ENCODE measurements around the gene ZNF670.

ZNF670 gene

DNA sequence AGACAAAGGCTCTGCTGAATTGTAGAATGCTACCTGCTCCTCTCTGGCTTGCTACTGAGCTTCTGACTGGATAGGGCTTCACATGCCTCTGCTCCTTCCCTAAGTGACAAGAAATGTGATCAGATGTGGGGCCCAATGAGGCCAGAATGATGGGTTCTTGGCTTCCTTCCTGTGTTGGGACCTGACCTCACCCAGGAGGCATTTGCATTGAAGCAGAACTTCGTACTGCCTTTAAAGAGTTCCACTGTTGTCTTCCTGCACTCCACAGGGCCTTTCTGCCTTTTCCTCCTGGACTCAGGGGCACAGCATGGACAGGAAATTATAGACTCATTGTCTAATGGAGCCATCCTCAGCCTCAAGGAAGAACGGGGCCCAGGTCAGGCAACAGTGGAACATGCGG lies 14.3 kb downstream of the ZNF670 start:
- Histone ChIP-seq H2AFZ (no peak overlapping the region), H3K9me3 (ENCODE audit: control insufficient read depth, low read length) (no peaks in the 10 kb centered on the region), H3K4me2 (ENCODE audit: low read length) (no peak overlapping the region), H3K9ac (no peak overlapping the region), H3K27me3 (ENCODE audit: control insufficient read depth, insufficient read depth, low read length) (no peaks in the 10 kb centered on the region), H3K27ac (no peak overlapping the region), H3K79me2 (peaks cover 3% of the 10 kb centered on the region), H3K4me1 (no peaks in the 10 kb centered on the region), H3K36me3 (ENCODE audit: control insufficient read depth, insufficient read depth, low read length) (no peaks in the 10 kb centered on the region), H3K4me3 (ENCODE audit: low read depth, low read length) (no peak overlapping the region)
- TF ChIP-seq, protein P1, sequence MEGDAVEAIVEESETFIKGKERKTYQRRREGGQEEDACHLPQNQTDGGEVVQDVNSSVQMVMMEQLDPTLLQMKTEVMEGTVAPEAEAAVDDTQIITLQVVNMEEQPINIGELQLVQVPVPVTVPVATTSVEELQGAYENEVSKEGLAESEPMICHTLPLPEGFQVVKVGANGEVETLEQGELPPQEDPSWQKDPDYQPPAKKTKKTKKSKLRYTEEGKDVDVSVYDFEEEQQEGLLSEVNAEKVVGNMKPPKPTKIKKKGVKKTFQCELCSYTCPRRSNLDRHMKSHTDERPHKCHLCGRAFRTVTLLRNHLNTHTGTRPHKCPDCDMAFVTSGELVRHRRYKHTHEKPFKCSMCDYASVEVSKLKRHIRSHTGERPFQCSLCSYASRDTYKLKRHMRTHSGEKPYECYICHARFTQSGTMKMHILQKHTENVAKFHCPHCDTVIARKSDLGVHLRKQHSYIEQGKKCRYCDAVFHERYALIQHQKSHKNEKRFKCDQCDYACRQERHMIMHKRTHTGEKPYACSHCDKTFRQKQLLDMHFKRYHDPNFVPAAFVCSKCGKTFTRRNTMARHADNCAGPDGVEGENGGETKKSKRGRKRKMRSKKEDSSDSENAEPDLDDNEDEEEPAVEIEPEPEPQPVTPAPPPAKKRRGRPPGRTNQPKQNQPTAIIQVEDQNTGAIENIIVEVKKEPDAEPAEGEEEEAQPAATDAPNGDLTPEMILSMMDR (IDR thresholded peaks at IDR 0.05) = no peak

DNA sequence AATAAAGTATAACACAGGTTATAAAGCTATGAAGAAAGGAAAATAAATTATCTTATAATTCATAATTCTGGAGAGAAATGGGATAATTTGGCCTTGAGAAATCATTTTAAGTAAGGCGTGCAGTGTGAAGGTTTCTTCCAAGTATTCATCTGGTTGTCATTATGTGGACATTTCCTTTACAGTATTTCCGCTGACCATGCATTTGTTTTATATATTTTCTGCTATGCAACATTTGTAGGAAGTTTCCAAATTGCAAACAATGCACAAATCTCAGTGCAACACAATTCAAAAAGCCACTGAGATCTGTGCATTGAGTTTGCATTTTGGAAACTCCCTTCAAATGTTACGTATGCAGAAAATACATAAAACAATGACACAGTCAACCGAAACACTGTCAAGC lies 17.8 kb downstream of the ZNF670 start:
- Histone ChIP-seq H3K4me3 (ENCODE audit: low read depth, low read length) (no peak overlapping the region), H3K9me3 (ENCODE audit: control insufficient read depth, low read length) (no peaks in the 10 kb centered on the region)

GRCh38 chr1:247056071-247056470 lies 22.5 kb downstream of the ZNF670 start:
- TF ChIP-seq, protein P1 (IDR thresholded peaks at IDR 0.05) = no peak
- no peak overlapping the region for H3K9ac ChIP-seq
- no peaks in the 10 kb centered on the region for H3K9me3 ChIP-seq (ENCODE audit: control insufficient read depth, low read length)
- no peaks in the 10 kb centered on the region for H3K27me3 ChIP-seq (ENCODE audit: control insufficient read depth, insufficient read depth, low read length)
- H3K4me2 ChIP-seq (ENCODE audit: low read length) = no peak overlapping the region
- no peaks in the 10 kb centered on the region for H3K36me3 ChIP-seq (ENCODE audit: control insufficient read depth, insufficient read depth, low read length)
- no peaks in the 10 kb centered on the region for H3K79me2 ChIP-seq
- H2AFZ ChIP-seq = no peak overlapping the region
- H3K4me3 ChIP-seq (ENCODE audit: low read depth, low read length) = no peak overlapping the region
- no peak overlapping the region for H3K27ac ChIP-seq
- no peaks in the 10 kb centered on the region for H3K4me1 ChIP-seq

More for the DNA sequence above, 17.8 kb downstream of the ZNF670 start:
- Histone ChIP-seq H3K27ac (no peak overlapping the region), H2AFZ (no peak overlapping the region), H3K27me3 (ENCODE audit: control insufficient read depth, insufficient read depth, low read length) (no peaks in the 10 kb centered on the region), H3K4me2 (ENCODE audit: low read length) (no peak overlapping the region), H3K79me2 (no peaks in the 10 kb centered on the region), H3K4me1 (no peaks in the 10 kb centered on the region), H3K36me3 (ENCODE audit: control insufficient read depth, insufficient read depth, low read length) (no peaks in the 10 kb centered on the region), H3K9ac (no peak overlapping the region)
- TF ChIP-seq, protein P1 (IDR thresholded peaks at IDR 0.05) = no peak

- H3K27me3 ChIP-seq (ENCODE audit: control insufficient read depth, insufficient read depth, low read length) = no peaks in the 10 kb centered on the region
- H2AFZ ChIP-seq = no peak overlapping the region
- no peak overlapping the region for H3K9ac ChIP-seq
- H3K36me3 ChIP-seq (ENCODE audit: control insufficient read depth, insufficient read depth, low read length) = no peaks in the 10 kb centered on the region
- TF ChIP-seq, protein P1 (IDR thresholded peaks at IDR 0.05) = no peak
- no peak overlapping the region for H3K4me3 ChIP-seq (ENCODE audit: low read depth, low read length)
- H3K27ac ChIP-seq = no peak overlapping the region
- H3K9me3 ChIP-seq (ENCODE audit: control insufficient read depth, low read length) = no peaks in the 10 kb centered on the region
- H3K4me2 ChIP-seq (ENCODE audit: low read length) = no peak overlapping the region
- no peaks in the 10 kb centered on the region for H3K4me1 ChIP-seq
- H3K79me2 ChIP-seq = no peaks in the 10 kb centered on the region
Observed at GRCh38 chr1:247054992-247055415, 23.6 kb downstream of the ZNF670 start.

GRCh38 chr1:247047702-247048101 lies 30.9 kb downstream of the ZNF670 start:
- TF ChIP-seq, protein P1 (IDR thresholded peaks at IDR 0.05) = no peak
- no peaks in the 10 kb centered on the region for H3K9me3 ChIP-seq (ENCODE audit: control insufficient read depth, low read length)
- peaks cover 3% of the 10 kb centered on the region for H3K36me3 ChIP-seq (ENCODE audit: control insufficient read depth, insufficient read depth, low read length)
- H3K4me1 ChIP-seq = no peaks in the 10 kb centered on the region
- no peaks in the 10 kb centered on the region for H3K79me2 ChIP-seq
- no peaks in the 10 kb centered on the region for H3K27me3 ChIP-seq (ENCODE audit: control insufficient read depth, insufficient read depth, low read length)
- no peak overlapping the region for H3K4me2 ChIP-seq (ENCODE audit: low read length)
- no peak overlapping the region for H3K4me3 ChIP-seq (ENCODE audit: low read depth, low read length)
- no peak overlapping the region for H3K9ac ChIP-seq
- H3K27ac ChIP-seq = no peak overlapping the region
- no peak overlapping the region for H2AFZ ChIP-seq

Measured in parathyroid adenoma (tissue), 2 donors.